Kidney capillary endothelial cell (primary cell): ENCODE results near the gene HRH1.
A peak's percentile ranks its signal among the peaks of the same experiment; 100 is the strongest.
"Not testable (repeated sequence)": the region's sequence is repeated elsewhere in the genome, so short reads cannot be mapped to it uniquely, and the experiment has no call there.

ENCODE experiments used
- DNase-seq: peaks from one replicate; pipeline ENCODE4 v3.0.0-alpha.2; 2018; ENCODE audit warnings: low spot score

HRH1 gene

GRCh38 chr3:11140713-11141104 is 13.6 kb upstream of the HRH1 start:
- no peak for DNase-seq

DNA sequence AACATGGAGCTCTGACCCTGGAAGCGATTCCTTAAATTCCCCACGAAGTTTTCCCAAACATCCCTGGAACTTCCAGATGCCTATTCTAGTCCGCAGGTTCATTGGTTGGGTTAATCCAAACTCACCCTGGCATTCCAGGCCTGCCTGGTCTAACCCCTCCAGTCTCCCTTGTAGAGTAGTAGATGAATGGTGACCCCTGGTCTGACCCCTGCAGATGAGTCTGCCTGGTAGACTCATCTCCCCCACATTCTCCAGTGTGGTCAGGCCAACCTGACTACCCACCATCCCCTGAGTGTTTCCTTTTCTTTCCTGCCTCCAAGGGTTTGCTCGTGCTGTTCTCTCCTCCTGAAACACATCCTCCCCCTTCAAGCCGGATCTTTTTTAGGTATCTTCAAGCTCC is 10.8 kb upstream of the HRH1 start:
- DNase-seq = no peak

GRCh38 chr3:11144996-11145395 is 9.3 kb upstream of the HRH1 start:
- DNase-seq = no peak

- DNase-seq = no peak
Observed at GRCh38 chr3:11145888-11146287, 8.4 kb upstream of the HRH1 start.

DNA sequence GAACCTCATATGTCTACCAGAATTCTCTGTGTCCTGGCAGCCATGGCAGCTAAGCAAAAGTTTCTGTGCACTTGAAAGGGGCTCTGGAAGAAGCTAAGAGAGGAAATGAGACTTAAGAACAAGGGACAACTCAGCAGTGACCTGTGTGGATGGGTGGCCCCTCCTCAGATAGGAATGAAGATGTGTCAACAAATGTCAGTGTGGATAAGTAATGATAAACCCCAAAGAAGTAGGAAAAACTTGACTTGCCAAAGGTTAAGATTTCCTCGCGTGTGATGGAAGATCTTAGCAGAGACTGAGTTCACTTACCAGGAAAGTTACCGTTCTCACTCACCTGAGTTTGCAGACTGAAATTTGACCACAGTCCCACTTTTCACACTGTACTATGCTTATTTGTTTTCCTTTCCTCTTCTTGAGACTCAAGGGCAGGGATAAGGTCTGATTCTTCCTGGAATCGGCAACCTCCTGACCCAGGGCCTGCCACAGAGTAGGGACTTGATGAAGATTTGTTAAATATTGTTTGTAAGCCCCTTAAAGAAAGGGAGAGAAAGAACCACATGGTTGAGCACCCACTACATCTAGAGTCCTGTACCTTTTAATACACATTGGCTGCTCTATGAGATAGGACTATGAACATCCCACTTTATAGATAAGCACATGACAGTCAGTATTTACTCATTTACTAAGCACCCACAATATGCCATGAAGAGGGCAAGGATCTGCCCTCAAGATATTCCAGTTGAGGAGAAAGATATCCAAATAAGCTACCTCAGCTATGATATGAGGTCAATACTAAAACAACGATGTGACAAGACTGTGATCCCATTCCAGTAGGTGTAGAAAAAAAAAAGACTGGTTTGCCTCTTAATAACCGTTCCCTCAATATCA is 7.3 kb upstream of the HRH1 start:
- DNase-seq = no peak

DNA sequence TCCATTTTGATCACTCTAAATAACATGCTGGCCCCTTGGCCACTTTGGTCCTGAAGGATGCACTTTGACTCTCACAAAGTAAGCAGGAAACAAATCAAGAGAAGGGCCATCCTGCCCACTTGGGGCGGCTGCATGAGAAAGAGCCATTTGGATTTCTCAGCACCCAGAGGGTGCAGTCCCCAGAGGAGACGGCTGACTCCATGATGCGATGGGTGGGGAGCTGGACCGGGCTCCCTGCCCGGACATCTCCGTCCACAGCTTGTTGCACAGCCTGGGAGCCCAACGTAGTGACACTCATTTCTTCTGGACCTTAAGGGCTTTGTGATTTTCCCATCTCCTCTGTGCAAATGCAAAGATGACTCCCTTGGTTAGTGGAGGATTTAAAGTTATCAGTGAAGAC is 4.0 kb upstream of the HRH1 start:
- no peak for DNase-seq

GRCh38 chr3:11152301-11152700 is 2.0 kb upstream of the HRH1 start:
- DNase-seq = no peak

- peak; percentile 38 for DNase-seq
Observed at GRCh38 chr3:11154953-11155325, 646 bp downstream of the HRH1 start.

DNA sequence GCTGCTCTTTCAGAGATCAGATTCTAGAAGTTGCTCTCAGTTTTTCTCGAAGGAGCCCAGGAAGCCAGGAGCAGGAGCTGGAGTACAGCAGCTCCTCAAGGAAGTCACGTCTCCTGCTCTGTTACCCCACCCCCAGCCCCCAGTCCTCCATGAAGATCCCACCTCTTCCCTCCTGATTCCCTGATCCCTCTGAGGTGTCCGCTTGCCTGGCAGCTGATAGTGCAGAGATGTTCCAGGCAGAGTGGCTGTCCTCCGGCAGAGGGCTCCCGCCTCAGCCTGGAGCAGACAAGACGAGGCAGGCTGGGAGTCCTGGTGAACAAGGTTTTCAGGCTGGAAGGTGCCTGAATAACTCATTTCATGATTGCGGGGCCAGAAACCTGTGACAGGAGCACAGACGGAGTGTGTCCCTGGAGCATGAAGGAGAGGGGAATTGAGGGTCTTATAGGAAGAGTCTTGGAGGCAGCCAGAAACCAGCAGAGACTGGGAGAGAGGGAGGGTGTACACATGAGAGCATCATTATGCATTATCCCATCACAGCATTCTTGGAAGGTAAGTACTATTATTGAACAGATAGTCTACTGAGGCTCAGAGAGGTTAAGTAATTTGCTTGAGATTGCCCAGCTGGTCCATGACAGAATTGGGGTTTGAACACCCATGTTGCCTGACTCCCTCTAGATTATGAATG is 1.2 kb downstream of the HRH1 start:
- peak; percentile 80 for DNase-seq

- DNase-seq = no peak
Observed at GRCh38 chr3:11156026-11156410, 1.7 kb downstream of the HRH1 start.

DNA sequence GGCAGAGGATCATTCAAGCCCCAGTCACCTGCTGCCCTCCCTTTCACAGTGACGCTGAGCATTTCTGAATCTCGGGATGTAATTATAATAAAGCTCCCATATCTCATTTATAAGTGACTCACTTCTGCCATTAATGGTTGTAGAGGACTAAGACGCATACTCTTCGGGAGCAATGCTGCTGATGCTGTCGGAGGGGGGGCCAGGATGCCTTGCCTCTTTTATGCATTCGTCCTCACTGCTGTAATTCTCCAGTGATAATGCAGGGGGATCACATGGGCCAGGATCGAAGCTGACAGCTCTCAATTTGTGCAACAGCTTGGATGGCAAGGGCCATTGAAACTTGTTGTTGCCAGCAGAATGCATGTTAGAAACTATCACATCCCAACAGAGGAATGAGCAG is 3.1 kb downstream of the HRH1 start:
- no peak for DNase-seq

GRCh38 chr3:11159421-11159904 is 5.2 kb downstream of the HRH1 start:
- no peak for DNase-seq

DNA sequence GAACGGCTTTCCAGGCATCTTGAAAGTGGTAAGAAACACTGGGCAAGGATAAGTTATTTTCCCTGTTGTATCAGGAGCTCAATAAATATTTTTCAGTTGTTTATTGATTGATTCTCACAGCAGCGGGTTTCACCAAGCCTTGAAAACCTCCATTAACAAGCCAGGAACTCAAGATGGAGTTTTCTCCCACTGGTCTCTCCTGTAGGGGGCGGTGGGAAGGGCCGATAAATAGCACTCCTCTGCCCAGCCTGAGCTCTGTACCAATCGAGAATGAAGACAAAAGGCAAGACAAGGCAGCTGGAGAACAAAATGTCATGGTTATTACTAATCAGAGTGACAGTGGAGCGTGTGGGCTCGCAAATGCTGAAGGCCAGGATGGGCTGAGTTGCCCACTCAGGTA is 7.4 kb downstream of the HRH1 start:
- DNase-seq = no peak

DNA sequence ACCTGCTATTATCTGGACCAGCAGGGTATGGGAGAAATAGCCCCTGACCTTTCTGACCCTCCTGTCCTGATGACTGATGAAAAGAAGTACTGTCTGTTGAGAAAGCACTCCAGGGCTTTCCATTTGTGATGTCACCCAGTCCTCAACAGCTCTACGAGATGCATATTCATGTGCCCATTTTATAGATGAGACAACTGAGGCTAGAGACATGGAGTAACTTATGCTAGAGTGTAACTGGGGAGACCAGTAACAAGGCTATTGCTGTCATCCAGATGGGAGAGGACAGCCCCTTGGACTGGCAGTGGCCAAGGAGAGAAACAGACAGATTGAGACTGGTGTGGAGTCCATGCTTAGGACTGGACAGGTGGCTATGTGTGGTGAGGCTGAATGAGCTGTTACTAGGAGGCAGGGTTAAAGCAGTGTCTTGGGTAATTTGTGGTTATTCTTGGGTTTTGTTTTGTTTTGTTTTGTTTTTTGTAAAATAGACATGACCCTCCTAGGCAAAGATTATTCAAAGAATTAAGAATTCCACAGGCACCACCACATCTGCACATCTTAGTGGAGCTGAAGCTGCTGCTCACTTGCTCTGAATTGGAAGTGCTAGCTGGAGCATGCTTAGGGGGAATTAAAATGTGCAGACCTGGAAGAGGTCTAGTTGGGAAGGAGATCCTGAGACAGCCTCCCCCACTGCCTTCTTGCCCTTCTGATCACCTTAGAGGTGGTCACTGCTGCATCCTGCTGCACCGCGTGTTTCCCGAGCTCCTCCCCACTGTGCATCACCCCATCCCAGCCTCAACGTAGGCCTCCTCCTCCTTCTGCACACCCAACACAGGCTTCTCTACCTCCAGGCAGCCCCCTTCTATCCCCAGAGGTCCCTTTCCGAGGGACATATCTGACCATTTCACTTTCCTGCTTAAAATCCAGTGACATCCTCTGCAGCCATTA is 8.4 kb downstream of the HRH1 start:
- no peak for DNase-seq

GRCh38 chr3:11164607-11165006 is 10.3 kb downstream of the HRH1 start:
- no peak for DNase-seq

DNA sequence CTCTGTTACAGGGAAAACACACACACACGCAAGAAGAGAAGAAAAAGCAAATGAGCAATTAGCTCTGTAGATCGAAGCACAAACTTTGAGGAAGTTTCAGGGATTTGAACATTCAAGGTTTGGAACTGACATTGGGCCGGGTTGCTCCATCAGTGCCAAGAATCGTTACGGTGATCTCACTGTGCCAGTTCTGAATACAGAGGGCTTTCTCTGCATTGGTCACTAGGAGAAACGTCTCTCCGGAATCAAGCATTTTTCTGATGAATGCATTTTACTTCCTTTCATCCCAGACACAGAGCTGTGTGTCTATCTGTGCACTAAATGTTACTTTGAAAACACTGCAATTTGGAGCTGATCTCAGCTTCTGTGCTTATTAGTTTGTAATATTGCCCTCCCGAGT is 11.2 kb downstream of the HRH1 start:
- DNase-seq = no peak

- DNase-seq = not testable (repeated sequence)
Observed at GRCh38 chr3:11166807-11167400, 12.6 kb downstream of the HRH1 start.

- no peak for DNase-seq
Observed at GRCh38 chr3:11167590-11167989, 13.3 kb downstream of the HRH1 start.

DNA sequence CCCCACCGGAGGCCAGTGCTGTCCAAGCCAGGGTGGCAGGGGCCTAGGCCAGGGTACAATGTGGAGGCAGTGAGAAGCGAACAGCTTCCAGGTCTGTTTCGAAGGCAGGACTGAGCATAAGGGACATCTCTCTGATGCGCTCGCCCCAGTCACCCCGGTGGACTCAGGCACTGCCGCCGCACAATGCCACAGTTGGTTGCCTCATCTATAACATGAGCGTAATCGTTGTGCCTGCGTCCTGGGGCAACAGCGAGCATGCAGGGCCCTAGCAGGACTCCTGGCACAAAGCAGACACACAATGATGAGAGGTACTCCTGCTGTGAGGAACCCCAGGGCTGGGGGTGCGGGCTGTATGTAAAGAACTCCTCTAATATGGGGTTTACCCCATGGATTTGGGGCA is 14.1 kb downstream of the HRH1 start:
- no peak for DNase-seq

- no peak for DNase-seq
Observed at GRCh38 chr3:11168881-11169805, 14.8 kb downstream of the HRH1 start.
